GM18951 (cell line): Measurements from ENCODE around the gene TRANK1.

Experiments
- POLR2A ChIP-seq: IDR thresholded peaks from 4 replicates; pipeline ENCODE4 v1.6.1; 2011; ENCODE audit warnings: mild to moderate bottlenecking; ENCODE audit not compliant: insufficient read length, insufficient read depth; ENCODE audit errors: extremely low read depth
- in situ Hi-C: fragments of 300-500 bp; cut with MboI; formaldehyde crosslinking; loops from one replicate; pipeline ENCODE4 v1.12.0; 2022; ENCODE audit warnings: low sequenced_read_pairs, mixed read lengths, inconsistent platforms; ENCODE audit not compliant: unreplicated experiment

TRANK1 gene

DNA sequence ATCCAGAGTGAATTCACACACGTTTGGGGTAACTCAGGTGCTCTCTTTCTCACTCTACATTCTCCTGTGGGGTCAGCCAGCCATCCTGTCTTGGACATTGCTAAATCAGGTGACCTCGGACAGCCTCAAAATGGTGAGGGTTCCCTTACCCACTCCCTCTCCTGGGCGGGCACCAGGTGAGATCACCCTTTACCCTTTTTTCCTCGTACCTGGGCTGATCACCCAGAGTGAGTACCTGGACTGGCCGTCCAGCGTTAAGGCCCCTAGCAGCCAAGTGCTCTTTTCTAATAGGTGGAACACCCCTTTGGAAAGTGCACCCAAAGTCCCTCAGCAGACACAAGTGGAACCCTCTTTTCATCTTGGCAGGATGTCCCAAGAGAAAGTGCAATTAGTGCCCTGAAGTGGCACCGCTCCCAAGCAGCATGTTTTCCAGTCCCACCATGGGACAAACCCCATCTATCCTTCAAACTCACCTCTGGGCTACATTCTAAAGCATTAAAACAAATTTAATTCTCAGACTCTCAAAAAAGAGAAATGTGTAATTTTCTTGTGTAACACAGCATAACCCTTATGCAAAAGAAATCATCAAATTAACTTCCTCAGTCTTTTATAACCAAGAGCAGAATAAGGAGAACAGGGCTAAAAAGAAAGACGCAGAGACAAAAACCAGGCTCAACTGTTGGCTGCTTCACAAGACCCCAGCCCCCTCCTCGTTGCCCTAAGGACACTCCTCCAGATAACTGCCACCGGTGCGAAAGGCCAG is 20.7 kb downstream of the TRANK1 start:
- TF ChIP-seq POLR2A, result no peak
- in situ Hi-C loops, result no loop called here

DNA sequence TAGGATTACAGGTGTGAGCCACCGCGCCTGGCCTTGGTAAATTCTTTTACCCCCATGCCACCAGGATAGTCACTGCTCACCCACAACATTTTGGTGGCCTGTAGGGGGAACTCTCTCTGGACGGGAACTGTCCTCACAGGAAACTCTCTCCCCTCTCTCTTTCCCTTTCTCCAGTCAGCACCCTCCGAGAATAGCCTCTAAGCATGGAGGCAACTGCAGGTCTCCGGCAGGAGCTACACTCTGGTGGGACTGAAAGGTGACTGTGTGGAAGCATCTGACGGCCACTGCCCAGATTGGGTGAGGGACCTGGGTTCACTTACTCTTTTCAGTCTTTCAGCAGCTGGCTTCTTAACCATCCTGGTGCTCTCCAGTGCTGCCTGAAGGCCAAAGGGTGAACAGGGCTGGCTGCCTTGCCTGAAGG is 21.3 kb downstream of the TRANK1 start:
- in situ Hi-C loops, result no loop called here
- TF ChIP-seq POLR2A, result no peak

DNA sequence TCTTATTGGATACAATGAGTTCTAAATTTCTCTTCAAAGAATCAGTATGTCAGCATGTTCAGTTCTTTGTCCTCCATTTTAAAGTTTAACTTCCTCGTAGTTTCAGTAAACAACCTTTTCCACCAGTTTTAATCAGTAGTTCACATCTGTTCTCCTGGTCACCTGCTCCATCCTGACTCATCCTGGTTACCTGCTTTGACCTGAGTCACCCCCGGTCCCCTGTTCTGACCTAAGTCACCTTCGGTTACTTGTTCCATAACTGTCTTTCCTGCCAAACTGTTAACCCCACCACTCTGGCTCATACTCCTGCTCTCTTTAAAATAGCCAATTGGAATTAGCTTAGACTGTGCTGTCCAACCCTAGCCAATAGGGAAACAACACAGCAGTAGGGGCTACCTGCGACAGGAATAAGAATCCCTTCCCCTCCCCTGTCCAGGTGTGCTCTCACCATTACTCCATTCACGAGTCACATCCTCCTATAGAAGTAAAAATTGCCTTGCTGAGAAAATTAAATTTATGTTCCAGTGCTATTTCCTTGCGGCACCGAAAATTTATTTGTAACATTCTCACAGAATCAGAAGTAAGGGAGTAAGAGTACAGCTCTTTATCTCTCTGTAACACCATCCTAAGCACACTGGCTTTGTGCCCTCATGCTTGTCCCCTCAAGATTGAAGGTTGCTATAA is 23.8 kb downstream of the TRANK1 start:
- TF ChIP-seq POLR2A, result no peak
- in situ Hi-C loops, result no loop called here

DNA sequence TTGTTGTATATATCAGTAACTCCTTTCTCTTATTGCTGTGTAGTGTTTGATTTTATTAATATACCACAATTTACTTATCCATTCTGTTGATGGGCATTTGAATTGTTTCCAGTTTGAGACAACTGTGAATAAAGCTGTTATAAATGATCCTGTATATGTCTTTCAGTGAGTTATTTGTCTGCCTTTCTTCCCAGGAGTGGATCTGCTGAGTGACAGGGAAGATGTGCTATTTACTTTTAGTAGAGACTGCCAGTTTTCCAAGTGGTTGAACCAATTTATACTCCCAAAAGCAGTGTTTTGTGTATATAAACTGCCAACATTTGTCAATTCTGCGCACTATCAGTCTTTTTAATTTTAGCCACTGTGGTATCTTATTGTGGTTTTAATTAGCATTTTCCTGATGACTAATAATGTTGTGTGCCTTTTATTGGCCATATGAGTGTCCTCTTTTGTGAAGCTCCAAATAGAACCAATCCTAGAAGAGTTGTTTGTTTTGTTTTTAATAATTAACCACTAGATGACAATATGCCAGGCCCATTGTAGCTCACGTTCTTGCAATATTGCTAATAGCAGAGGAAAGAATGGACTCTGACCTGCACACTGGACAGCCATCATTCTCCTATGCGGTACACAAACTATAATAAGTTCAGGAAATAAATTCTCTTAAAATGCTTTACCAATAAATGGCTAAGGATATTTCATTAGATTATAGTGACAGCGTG is 25.3 kb downstream of the TRANK1 start:
- TF ChIP-seq POLR2A, result no peak
- in situ Hi-C loops, result no loop called here

DNA sequence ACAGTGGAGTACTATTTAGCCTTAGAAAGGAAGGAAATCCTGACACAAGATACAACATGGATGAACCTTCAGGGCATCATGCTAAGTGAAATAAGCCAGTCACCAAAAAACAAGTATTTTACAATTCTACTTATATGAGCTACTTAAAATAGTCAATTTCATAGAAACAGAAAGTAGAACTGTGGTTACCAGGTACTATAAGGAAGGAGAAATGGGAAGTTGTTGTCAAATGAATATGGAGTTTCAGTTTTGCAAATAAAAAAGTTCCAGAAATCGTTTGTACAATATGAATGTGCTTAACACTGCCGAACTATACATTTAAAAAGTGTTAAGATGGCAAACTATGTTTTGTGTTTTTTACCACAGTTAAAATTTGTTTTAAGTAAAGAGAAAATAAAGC is 26.8 kb downstream of the TRANK1 start:
- in situ Hi-C loops, result no loop called here
- no peak for TF ChIP-seq POLR2A

DNA sequence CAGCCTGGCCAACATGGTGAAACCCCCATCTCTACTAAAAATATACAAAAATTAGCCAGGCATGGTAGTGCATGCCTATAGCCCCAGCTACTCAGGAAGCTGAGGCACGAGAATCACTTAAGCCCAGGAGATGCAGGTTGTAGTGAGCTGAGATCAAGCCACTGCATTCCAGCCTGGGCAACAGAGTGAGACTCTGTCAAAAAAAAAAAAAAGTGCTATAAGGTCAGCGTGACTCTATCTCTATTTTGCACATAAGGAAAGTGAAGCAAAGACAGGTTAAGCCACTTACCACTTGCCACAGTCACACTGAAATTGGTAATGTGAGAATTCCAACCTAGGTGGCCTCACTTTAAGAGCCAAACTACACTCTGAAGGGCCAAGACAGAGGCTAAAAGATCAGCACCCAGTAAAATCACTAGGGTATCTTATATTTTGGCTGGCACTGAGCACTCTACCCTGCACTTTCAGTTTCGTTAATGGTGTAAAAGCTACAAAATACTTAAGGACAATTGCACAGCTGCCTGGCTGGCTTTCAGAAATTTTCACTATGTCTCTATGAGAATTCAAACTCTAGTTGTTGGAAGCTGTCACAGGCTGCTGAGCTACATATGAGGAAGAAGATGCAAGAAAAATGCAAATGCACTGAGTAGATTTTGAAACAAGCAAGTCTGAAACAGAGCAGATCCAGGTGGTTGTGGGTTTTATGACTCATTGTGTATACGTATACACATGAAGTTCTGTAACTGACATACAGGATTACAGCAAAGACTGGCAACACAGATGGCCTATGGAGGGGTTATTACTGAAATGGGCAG is 32.7 kb downstream of the TRANK1 start:
- no peak for TF ChIP-seq POLR2A
- in situ Hi-C loops, result no loop called here

DNA sequence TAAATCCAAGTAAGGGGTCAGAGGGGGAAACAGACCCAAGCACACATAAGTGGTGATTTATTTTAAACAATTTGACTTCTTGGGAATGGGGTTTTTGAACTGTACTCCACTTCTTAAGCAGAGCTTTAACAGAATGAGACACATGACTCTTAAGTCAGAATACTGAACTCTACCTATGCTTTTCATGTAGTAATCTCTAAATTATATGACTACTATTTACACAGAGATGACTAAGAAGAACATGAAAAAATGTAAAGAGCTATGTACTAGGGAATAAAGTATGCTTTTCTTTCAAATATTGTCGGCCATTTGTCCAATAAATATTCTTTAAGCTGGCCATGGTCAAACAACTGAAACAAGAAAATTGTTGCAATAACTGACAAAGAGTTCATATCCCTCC is 35.2 kb downstream of the TRANK1 start:
- in situ Hi-C loops, result no loop called here
- TF ChIP-seq POLR2A, result no peak

DNA sequence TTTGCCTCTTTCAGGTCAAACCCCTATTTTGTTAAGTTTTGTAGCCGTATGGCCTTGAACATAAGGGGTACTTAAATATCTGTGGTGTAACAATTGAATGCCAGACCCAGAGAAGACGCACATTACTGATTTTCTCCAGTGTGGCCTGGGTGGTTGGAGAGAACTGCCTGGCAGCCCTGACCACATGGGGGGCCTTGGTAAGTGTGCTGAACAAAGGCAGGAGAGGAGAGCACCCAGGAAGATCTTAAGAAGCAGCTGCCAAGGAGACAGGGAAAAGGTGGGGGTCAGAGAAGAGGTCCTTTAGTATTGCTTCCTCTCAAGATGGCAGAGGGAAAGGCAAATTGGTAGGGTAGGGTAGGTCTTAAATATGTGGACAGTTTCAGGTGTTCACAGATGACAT is 35.7 kb downstream of the TRANK1 start:
- no peak for TF ChIP-seq POLR2A
- in situ Hi-C loops, result no loop called here

DNA sequence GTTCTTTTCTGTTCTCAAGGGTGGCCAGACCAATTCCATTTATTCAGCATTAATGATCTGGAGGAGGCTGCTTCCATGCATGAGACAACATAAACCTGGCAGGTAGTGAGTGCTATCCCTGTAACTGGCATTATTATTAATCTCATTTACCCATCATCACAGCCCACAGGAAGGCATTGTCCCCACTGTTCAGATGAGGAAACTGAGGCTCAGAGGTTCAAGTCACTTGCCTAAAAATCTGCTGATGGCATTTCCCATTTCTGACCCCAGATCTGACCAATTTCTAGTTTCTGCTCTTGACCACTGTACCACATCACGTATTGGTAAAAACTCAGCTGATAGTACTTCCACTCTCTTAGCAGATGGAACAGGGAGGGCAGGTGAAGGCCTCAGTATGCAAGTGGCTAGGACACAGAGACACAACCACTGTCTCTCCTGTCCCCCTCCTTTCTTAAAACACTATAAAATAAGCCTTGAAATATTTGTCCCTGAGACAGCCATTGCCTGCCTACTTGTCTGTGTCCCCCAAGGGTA is 36.1 kb downstream of the TRANK1 start:
- in situ Hi-C loops, result no loop called here
- no peak for TF ChIP-seq POLR2A

DNA sequence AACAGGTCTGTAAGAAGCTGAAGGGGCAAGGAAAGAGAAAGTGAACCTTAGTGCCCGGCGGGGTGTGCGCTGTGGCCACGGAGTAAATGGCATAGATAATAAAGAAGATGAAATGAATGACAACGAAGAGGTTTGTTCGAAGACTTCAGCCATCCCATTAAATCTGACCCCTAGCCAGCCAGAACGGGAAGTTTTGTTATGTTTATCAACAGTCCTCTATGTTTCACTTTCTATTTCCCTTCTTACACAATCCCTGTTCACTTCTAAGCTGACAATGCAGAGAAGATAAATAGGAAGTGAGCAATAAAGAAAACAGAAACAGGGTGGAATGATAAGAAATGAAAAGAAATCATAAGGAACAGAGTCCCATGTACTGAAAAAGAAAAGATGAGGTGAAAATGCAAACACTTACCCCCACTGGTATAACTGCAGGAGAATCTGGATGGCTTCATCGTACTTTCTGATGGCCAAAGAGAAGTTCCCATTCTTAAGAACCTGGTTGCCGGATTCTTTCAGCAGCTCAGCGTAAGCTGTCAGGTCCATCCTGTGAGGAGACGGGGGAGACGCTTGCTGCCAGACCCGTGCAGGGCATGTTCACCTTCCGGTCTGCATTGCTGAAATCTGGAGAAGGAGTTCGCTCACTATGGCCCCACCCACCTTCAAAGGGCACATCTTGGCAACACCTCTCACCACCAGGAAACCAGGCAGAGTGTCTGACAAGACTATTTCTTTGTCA is 36.8 kb downstream of the TRANK1 start:
- in situ Hi-C loops, result no loop called here
- TF ChIP-seq POLR2A, result peak; percentile 52

DNA sequence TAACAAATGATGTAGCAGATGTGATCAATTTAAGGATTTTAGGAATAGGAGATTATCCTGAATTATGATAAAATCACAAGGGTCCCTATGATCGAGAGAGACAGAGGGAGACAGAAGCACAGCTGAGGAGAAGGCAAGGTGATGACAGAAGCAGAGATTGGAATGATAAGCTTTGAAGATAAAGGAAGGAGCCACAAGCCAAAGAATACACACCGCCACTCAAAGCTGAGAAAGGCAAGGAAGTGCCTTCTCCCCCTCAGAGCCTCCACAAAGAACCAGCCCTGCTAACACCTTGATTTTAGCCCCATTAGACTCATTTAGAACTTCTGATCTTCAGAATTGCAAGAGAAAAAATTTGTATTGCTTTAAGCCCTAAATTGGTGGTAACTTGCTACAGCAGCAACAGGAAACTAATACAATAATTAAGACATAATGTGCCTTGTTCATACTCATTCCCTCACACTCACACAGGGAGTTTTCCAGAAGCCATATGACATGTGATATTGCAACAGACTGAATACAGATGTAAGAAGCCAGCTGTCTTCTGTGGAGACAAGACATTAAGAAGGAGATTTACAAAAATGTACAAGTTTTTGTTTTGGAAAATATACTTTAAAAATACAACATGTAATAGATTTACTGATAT is 38.2 kb downstream of the TRANK1 start:
- in situ Hi-C loops, result no loop called here
- no peak for TF ChIP-seq POLR2A

DNA sequence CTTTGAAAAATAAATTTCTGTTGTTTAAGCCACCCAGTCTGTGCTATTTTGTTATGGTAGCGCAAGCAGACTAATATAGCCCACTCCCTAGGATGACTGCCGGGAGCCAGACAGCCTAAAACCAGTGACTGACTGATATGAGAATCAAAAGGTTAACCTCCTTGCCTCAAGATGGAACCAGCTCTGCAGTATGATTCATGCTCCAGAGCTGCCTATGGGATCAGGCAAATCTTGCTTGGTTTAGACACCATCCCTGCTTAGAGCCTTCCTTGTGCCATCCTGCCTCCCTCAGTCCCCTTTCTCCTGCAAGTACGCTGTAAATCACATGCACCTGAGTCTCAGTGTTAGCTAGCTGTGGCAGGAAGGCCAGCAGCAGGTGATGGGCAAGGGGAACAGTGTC is 39.3 kb downstream of the TRANK1 start:
- in situ Hi-C loops, result no loop called here
- TF ChIP-seq POLR2A, result no peak
